Uterus (tissue), 2 donors: ENCODE data around the gene MICAL3.

Experiments used
- CTCF ChIP-seq, 4 experiments: fragments of 200-600 bp in 2 of 4; fragments of 450-650 bp in 2 of 4; sonication (generic) in 2 of 4; IDR thresholded peaks; one replicate each; pipeline ENCODE4 v1.5.1; 2016 to 2019; ENCODE audit warnings: antibody characterized with exemption in 4 of 4, mild to moderate bottlenecking in 2 of 4, moderate library complexity in 1 of 4
- POLR2A ChIP-seq, 2 donors: fragments of 450-650 bp; IDR thresholded peaks; one replicate each; pipeline ENCODE4 v1.6.1; 2016; ENCODE audit warnings: antibody characterized with exemption in 2 of 2, mild to moderate bottlenecking in 1 of 2, moderate library complexity in 1 of 2

GRCh38 chr22:17920145-17920605, 104.2 kb downstream of the MICAL3 start:
- TF ChIP-seq CTCF (IDR thresholded peaks at IDR 0.05) (no peak), POLR2A (IDR thresholded peaks at IDR 0.05) (no peak)
